ENCODE measurements around the gene GPR141.

GPR141 gene

DNA sequence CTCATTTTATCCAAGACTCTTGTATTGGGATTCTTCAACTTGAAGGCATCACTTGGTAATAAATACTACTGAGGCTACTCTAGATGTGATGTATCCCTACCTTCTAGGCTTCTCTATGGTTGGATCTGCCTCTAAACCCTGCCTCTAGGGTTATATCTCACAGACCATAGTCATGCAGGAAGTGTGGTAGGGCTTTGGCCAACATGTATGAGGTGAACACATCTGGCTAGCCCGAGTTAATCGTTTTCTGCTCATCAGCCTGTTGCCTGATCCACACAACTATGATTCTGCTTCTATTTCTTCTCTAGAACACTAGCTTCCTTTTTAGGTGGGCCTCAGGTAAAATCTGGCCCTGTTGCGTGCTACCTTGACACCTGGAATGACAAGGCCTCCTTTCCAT is 86.2 kb downstream of the GPR141 start:
- ATAC-seq, result no peak
- TF ChIP-seq BACH2 (CRISPR knock-in tag; IDR thresholded peaks at IDR 0.05; ENCODE audit: borderline replicate concordance) (no peak), PPARA (CRISPR knock-in tag; IDR thresholded peaks at IDR 0.05; ENCODE audit: borderline replicate concordance) (no peak), ESRRG (CRISPR knock-in tag; IDR thresholded peaks at IDR 0.05) (no peak), RARB (CRISPR knock-in tag; IDR thresholded peaks at IDR 0.05) (no peak), TCF4 (CRISPR knock-in tag; IDR thresholded peaks at IDR 0.05; ENCODE audit: borderline replicate concordance) (no peak), ZFP30 (CRISPR knock-in tag; IDR thresholded peaks at IDR 0.05) (no peak), OSR1 (CRISPR knock-in tag; IDR thresholded peaks at IDR 0.05) (no peak), ISL1 (CRISPR knock-in tag; IDR thresholded peaks at IDR 0.05) (no peak), ZNF70 (CRISPR knock-in tag; IDR thresholded peaks at IDR 0.05) (no peak), ZFP3 (CRISPR knock-in tag; IDR thresholded peaks at IDR 0.05) (no peak), ARNTL (CRISPR knock-in tag; IDR thresholded peaks at IDR 0.05; ENCODE audit: borderline replicate concordance, low read depth) (no peak), GLIS3 (CRISPR knock-in tag; IDR thresholded peaks at IDR 0.05) (no peak), ZNF565 (CRISPR knock-in tag; conservative IDR thresholded peaks at IDR 0.05; ENCODE audit: low read depth) (no peak), CSDC2 (CRISPR knock-in tag; IDR thresholded peaks at IDR 0.05) (no peak), ZC3H10 (CRISPR knock-in tag; IDR thresholded peaks at IDR 0.05) (no peak), SNAI2 (CRISPR knock-in tag; IDR thresholded peaks at IDR 0.05) (no peak)
- TF ChIP-seq, protein P1, sequence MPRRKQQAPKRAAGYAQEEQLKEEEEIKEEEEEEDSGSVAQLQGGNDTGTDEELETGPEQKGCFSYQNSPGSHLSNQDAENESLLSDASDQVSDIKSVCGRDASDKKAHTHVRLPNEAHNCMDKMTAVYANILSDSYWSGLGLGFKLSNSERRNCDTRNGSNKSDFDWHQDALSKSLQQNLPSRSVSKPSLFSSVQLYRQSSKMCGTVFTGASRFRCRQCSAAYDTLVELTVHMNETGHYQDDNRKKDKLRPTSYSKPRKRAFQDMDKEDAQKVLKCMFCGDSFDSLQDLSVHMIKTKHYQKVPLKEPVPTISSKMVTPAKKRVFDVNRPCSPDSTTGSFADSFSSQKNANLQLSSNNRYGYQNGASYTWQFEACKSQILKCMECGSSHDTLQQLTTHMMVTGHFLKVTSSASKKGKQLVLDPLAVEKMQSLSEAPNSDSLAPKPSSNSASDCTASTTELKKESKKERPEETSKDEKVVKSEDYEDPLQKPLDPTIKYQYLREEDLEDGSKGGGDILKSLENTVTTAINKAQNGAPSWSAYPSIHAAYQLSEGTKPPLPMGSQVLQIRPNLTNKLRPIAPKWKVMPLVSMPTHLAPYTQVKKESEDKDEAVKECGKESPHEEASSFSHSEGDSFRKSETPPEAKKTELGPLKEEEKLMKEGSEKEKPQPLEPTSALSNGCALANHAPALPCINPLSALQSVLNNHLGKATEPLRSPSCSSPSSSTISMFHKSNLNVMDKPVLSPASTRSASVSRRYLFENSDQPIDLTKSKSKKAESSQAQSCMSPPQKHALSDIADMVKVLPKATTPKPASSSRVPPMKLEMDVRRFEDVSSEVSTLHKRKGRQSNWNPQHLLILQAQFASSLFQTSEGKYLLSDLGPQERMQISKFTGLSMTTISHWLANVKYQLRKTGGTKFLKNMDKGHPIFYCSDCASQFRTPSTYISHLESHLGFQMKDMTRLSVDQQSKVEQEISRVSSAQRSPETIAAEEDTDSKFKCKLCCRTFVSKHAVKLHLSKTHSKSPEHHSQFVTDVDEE (CRISPR knock-in tag; IDR thresholded peaks at IDR 0.05), result no peak
- TF ChIP-seq, protein P2, sequence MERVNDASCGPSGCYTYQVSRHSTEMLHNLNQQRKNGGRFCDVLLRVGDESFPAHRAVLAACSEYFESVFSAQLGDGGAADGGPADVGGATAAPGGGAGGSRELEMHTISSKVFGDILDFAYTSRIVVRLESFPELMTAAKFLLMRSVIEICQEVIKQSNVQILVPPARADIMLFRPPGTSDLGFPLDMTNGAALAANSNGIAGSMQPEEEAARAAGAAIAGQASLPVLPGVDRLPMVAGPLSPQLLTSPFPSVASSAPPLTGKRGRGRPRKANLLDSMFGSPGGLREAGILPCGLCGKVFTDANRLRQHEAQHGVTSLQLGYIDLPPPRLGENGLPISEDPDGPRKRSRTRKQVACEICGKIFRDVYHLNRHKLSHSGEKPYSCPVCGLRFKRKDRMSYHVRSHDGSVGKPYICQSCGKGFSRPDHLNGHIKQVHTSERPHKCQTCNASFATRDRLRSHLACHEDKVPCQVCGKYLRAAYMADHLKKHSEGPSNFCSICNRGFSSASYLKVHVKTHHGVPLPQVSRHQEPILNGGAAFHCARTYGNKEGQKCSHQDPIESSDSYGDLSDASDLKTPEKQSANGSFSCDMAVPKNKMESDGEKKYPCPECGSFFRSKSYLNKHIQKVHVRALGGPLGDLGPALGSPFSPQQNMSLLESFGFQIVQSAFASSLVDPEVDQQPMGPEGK (CRISPR knock-in tag; IDR thresholded peaks at IDR 0.05; ENCODE audit: borderline replicate concordance), result no peak
- TF ChIP-seq, protein P3, sequence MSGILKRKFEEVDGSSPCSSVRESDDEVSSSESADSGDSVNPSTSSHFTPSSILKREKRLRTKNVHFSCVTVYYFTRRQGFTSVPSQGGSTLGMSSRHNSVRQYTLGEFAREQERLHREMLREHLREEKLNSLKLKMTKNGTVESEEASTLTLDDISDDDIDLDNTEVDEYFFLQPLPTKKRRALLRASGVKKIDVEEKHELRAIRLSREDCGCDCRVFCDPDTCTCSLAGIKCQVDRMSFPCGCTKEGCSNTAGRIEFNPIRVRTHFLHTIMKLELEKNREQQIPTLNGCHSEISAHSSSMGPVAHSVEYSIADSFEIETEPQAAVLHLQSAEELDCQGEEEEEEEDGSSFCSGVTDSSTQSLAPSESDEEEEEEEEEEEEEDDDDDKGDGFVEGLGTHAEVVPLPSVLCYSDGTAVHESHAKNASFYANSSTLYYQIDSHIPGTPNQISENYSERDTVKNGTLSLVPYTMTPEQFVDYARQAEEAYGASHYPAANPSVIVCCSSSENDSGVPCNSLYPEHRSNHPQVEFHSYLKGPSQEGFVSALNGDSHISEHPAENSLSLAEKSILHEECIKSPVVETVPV (CRISPR knock-in tag; IDR thresholded peaks at IDR 0.05), result no peak

DNA sequence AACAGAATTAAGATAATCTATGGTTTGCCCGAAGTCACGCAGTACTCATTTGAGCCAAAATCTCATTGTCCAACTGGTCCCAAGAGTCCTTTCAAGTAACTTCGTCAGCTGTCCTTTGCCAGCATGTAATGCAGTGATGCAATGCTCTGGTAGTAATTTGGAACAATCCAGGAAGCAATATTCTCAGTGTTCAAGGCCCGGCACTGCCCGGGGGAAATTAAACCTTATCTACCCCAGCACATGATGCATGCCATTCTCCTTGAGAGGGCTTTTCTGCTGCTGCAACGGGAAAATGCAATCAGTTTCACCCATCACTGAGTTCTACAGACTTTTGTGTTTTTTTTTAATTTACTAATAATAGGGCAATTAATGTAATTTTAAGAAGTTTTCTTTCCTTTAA is 87.3 kb downstream of the GPR141 start:
- TF ChIP-seq ISL1 (CRISPR knock-in tag; IDR thresholded peaks at IDR 0.05), result no peak
- no peak for TF ChIP-seq ZC3H10 (CRISPR knock-in tag; IDR thresholded peaks at IDR 0.05)
- no peak for TF ChIP-seq BACH2 (CRISPR knock-in tag; IDR thresholded peaks at IDR 0.05; ENCODE audit: borderline replicate concordance)
- TF ChIP-seq ZFP3 (CRISPR knock-in tag; IDR thresholded peaks at IDR 0.05), result no peak
- no peak for TF ChIP-seq CSDC2 (CRISPR knock-in tag; IDR thresholded peaks at IDR 0.05)
- TF ChIP-seq RARB (CRISPR knock-in tag; IDR thresholded peaks at IDR 0.05), result no peak
- TF ChIP-seq, protein P2 (CRISPR knock-in tag; IDR thresholded peaks at IDR 0.05; ENCODE audit: borderline replicate concordance), result no peak
- TF ChIP-seq TOX (CRISPR knock-in tag; IDR thresholded peaks at IDR 0.05; ENCODE audit: borderline replicate concordance), result no peak
- no peak for TF ChIP-seq GLIS3 (CRISPR knock-in tag; IDR thresholded peaks at IDR 0.05)
- TF ChIP-seq, protein P3 (CRISPR knock-in tag; IDR thresholded peaks at IDR 0.05), result no peak
- no peak for TF ChIP-seq TCF4 (CRISPR knock-in tag; IDR thresholded peaks at IDR 0.05; ENCODE audit: borderline replicate concordance)
- TF ChIP-seq PPARA (CRISPR knock-in tag; IDR thresholded peaks at IDR 0.05; ENCODE audit: borderline replicate concordance), result no peak
- no peak for TF ChIP-seq ZNF70 (CRISPR knock-in tag; IDR thresholded peaks at IDR 0.05)
- no peak for TF ChIP-seq ZFP30 (CRISPR knock-in tag; IDR thresholded peaks at IDR 0.05)
- TF ChIP-seq, protein P1 (CRISPR knock-in tag; IDR thresholded peaks at IDR 0.05), result no peak
- no peak for TF ChIP-seq OSR1 (CRISPR knock-in tag; IDR thresholded peaks at IDR 0.05)
- no peak for TF ChIP-seq ZNF8 (CRISPR knock-in tag; IDR thresholded peaks at IDR 0.05)
- TF ChIP-seq SNAI2 (CRISPR knock-in tag; IDR thresholded peaks at IDR 0.05), result no peak

More for the DNA sequence above, 87.3 kb downstream of the GPR141 start:
- no peak for ATAC-seq
